ENCODE data around the gene PLEKHG4. TPM values are rescaled to one million over a fixed set of nuclear protein-coding genes. Genes with fewer than 3 reads are reported as not detected.
A peak's percentile ranks its signal among the peaks of the same experiment; 100 is the strongest.

PLEKHG4 gene
- total RNA-seq, 1 donor from 2014 or later: 7.8 TPM

- ATAC-seq (ENCODE audit: low read depth) (no peak), DNase-seq (no peak)
- POLR2A ChIA-PET: no interaction called here
- Mint-ChIP-seq H3K9me3 (no peaks in the 10 kb centered on the region), H3K4me3 (no peak overlapping the region), H3K36me3 (ENCODE audit: low read depth) (no peaks in the 10 kb centered on the region), H3K4me1 (peaks cover 5% of the 10 kb centered on the region), H3K27me3 (peaks cover 3% of the 10 kb centered on the region), H3K27ac (no peak overlapping the region)
- intact Hi-C loops (cut with micrococcal nuclease): no loop called here
- TF ChIP-seq, protein P1, sequence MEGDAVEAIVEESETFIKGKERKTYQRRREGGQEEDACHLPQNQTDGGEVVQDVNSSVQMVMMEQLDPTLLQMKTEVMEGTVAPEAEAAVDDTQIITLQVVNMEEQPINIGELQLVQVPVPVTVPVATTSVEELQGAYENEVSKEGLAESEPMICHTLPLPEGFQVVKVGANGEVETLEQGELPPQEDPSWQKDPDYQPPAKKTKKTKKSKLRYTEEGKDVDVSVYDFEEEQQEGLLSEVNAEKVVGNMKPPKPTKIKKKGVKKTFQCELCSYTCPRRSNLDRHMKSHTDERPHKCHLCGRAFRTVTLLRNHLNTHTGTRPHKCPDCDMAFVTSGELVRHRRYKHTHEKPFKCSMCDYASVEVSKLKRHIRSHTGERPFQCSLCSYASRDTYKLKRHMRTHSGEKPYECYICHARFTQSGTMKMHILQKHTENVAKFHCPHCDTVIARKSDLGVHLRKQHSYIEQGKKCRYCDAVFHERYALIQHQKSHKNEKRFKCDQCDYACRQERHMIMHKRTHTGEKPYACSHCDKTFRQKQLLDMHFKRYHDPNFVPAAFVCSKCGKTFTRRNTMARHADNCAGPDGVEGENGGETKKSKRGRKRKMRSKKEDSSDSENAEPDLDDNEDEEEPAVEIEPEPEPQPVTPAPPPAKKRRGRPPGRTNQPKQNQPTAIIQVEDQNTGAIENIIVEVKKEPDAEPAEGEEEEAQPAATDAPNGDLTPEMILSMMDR (IDR thresholded peaks at IDR 0.05): no peak
- CTCF ChIA-PET: no interaction called here
Measured at GRCh38 chr16:67312719-67313118, 33.4 kb downstream of the PLEKHG4 start.

DNA sequence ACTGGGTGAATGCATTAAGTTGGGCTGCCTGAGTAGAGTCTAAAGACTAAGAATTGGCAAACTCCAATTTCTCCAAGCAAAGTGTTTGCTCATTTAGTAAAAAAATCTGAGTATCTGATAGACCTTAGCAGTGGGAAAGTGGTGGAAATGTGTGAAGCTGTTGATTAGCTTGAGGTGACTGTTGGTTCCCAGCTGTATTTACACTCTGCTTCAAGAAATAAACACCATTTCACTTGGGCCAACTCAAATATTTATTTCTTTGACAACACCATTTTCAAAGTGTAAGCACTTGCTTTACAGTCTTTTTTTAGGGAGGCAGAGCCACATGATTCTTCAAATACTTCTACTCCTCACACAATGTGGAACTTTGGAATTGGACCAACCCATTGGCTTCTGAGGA, 38.5 kb downstream of the PLEKHG4 start:
- Mint-ChIP-seq H3K27ac (no peak overlapping the region), H3K9me3 (no peaks in the 10 kb centered on the region), H3K4me3 (no peak overlapping the region), H3K27me3 (peaks cover 13% of the 10 kb centered on the region), H3K4me1 (no peaks in the 10 kb centered on the region), H3K36me3 (ENCODE audit: low read depth) (no peaks in the 10 kb centered on the region)
- no peak for ATAC-seq (ENCODE audit: low read depth)
- TF ChIP-seq, protein P1 (IDR thresholded peaks at IDR 0.05): no peak
- no peak for DNase-seq
- CTCF ChIA-PET: no interaction called here
- POLR2A ChIA-PET: no interaction called here
- intact Hi-C loops (cut with micrococcal nuclease): no loop called here

GRCh38 chr16:67326115-67326471, 46.8 kb downstream of the PLEKHG4 start:
- DNase-seq (no peak), ATAC-seq (ENCODE audit: low read depth) (no peak)
- intact Hi-C loops (cut with micrococcal nuclease): loop anchor here (5.0 kb wide), 1 partner anchor 49 kb away; the partner anchor contains the start of gene PLEKHG4
- TF ChIP-seq, protein P1 (IDR thresholded peaks at IDR 0.05): no peak
- peaks cover 28% of the 10 kb centered on the region for H3K4me1 Mint-ChIP-seq
- CTCF ChIA-PET: no interaction called here
- H3K4me3 Mint-ChIP-seq: peak overlapping the region; percentile 75
- H3K27ac Mint-ChIP-seq: no peak overlapping the region
- no peaks in the 10 kb centered on the region for H3K36me3 Mint-ChIP-seq (ENCODE audit: low read depth)
- POLR2A ChIA-PET: interaction anchor here (0.6 to 1.1 kb wide), 2 partner anchors 99 to 901 kb away, joined by 3 to 5 read pairs; partner anchors contain the start of gene TMEM208
- H3K27me3 Mint-ChIP-seq: peaks cover 2% of the 10 kb centered on the region
- no peaks in the 10 kb centered on the region for H3K9me3 Mint-ChIP-seq

DNA sequence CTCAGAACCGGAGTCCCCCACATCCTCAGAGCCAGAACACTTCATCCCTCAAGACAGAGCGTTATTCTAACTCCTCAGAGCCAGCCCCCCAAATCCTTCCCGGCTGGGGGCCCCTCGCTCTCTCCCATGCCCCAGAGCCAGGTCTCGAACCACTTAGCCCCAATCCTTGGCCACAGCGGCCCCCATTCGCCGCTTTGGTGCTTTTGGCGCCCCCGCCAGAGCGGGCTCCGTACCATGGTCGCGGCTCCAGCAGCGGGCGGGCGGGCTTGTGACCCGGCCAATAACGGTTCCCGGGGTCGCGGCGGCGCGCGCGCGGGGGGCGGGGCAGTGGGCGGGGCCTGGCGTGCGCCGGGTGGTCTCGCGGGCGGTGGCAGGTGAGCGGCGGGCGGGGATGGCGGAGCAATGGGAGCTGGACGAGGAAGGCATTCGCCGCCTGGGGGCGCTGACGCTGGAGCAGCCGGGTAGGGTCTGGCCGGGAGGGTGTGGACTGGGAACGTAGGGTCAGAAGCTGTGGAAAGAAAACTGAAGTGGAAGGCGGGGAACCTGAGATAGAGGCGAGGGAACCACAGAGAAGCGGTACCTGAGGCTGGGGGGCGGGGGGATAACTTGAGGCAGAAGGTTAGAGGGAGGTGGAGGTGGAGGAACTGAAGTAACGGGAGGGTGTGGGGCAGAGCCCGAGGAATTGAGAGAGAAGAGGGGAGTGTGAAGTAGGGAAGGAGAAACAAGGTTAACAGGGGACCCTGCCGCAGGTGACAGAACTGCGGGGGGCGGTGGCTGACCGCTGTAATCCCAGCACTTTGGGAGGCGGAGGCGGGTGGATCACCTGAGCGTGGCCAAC, 47.4 kb downstream of the PLEKHG4 start, which contains the start of the genes KCTD19 and LRRC36:
Gene KCTD19 (minus strand): TSS at position 270 of the 838 bp plus-strand sequence. CDS start 34 bp downstream, at position 236.
Gene LRRC36 (plus strand): TSS at position 344 of the 838 bp plus-strand sequence. CDS start 48 bp downstream, at position 392.
- ChIA-PET POLR2A (interaction anchor here (0.6 to 1.1 kb wide), 2 partner anchors 100 to 362 kb away, joined by 3 to 6 read pairs; partner anchors contain the start of gene TMEM208), CTCF (no interaction called here)
- TF ChIP-seq, protein P1 (IDR thresholded peaks at IDR 0.05): no peak
- H3K4me1 Mint-ChIP-seq: peaks cover 28% of the 10 kb centered on the region
- peak within 1 kb of the TSS; percentile 75 for H3K4me3 Mint-ChIP-seq
- H3K27me3 Mint-ChIP-seq: peaks cover 2% of the 10 kb centered on the region
- peak within 1 kb of the TSS; percentile 63 for H3K27ac Mint-ChIP-seq
- ATAC-seq (ENCODE audit: low read depth): peak; percentile 56
- intact Hi-C loops (cut with micrococcal nuclease): loop anchor here (5.0 kb wide), 1 partner anchor 49 kb away; the partner anchor contains the start of gene PLEKHG4
- no peaks in the 10 kb centered on the region for H3K36me3 Mint-ChIP-seq (ENCODE audit: low read depth)
- no peaks in the 10 kb centered on the region for H3K9me3 Mint-ChIP-seq
- DNase-seq: peak; percentile 60

DNA sequence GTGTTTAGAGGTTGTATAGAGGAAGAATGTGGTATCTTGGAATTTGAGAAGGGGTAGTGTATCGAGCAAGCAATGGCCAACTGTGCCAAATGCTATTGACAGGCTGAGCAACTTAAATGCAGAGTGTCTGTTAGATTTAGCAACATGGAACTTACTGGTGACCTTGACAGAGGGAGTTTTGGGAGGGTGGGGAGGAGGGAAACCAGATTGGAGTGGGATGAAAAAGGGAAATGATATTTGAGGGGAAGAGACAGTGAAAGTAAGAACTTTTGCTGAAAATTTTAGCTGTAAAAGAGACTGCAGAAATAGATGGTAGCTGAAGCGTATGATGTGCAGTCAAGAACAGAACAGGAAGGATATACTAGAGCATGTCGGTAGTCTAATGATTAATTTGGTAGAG, 48.4 kb downstream of the PLEKHG4 start:
- no peaks in the 10 kb centered on the region for H3K9me3 Mint-ChIP-seq
- no peaks in the 10 kb centered on the region for H3K36me3 Mint-ChIP-seq (ENCODE audit: low read depth)
- peak overlapping the region; percentile 3 for H3K4me3 Mint-ChIP-seq
- peaks cover 4% of the 10 kb centered on the region for H3K27me3 Mint-ChIP-seq
- intact Hi-C loops (cut with micrococcal nuclease): loop anchor here (5.0 kb wide), 1 partner anchor 50 kb away; the partner anchor contains the start of gene PLEKHG4
- POLR2A ChIA-PET: interaction anchor here (0.6 to 0.7 kb wide), 2 partner anchors 61 to 361 kb away, joined by 5 to 6 read pairs; no protein-coding TSS in a partner anchor
- ATAC-seq (ENCODE audit: low read depth) (no peak), DNase-seq (no peak)
- CTCF ChIA-PET: no interaction called here
- TF ChIP-seq, protein P1 (IDR thresholded peaks at IDR 0.05): no peak
- H3K27ac Mint-ChIP-seq: no peak overlapping the region
- peaks cover 28% of the 10 kb centered on the region for H3K4me1 Mint-ChIP-seq

All from activated B cell treated with CpG ODN at 0.5 μM for 24 hours (primary cell).